H9 (cell line): ENCODE data around the gene MACROD1. TPM values are rescaled to one million over a fixed set of nuclear protein-coding genes. Genes with fewer than 3 reads are reported as not detected.
A peak's percentile ranks its signal among the peaks of the same experiment; 100 is the strongest.

Experiments
- DNase-seq: peaks from one replicate; pipeline ENCODE4 v3.0.0-alpha.2; 2017
- H2AFZ ChIP-seq: one replicate; pipeline ENCODE4 v1.6.1; 2013; ENCODE audit warnings: mild to moderate bottlenecking, low read length, control low read depth, moderate library complexity
- H2AK5ac ChIP-seq: 2 replicates; pipeline ENCODE4 v1.6.1; 2013; ENCODE audit warnings: low read length, control low read depth, mixed read lengths; ENCODE audit not compliant: insufficient read length
- H2BK120ac ChIP-seq: one replicate; pipeline ENCODE4 v1.6.1; 2013; ENCODE audit warnings: low read depth, mild to moderate bottlenecking, low read length, control low read depth, inconsistent platforms; ENCODE audit not compliant: poor library complexity, severe bottlenecking
- H2BK12ac ChIP-seq: 2 replicates; pipeline ENCODE4 v1.6.1; 2013; ENCODE audit warnings: low read length, control low read depth, mixed read lengths, low read depth; ENCODE audit not compliant: insufficient read length
- H2BK15ac ChIP-seq: 2 replicates; pipeline ENCODE4 v1.6.1; 2013; ENCODE audit warnings: low read depth, low read length, control low read depth
- H2BK20ac ChIP-seq: one replicate; pipeline ENCODE4 v1.6.1; 2013; ENCODE audit warnings: low read depth, mild to moderate bottlenecking, low read length, control low read depth, inconsistent platforms; ENCODE audit not compliant: poor library complexity, severe bottlenecking
- H2BK5ac ChIP-seq: 2 replicates; pipeline ENCODE4 v1.6.1; 2013; ENCODE audit warnings: low read length, control low read depth, mixed read lengths; ENCODE audit not compliant: insufficient read length
- H3K14ac ChIP-seq: 2 replicates; pipeline ENCODE4 v1.6.1; 2013; ENCODE audit warnings: low read length, control low read depth; ENCODE audit not compliant: insufficient read depth
- H3K18ac ChIP-seq: 2 replicates; pipeline ENCODE4 v1.6.1; 2013; ENCODE audit warnings: low read depth, mild to moderate bottlenecking, mixed read lengths, low read length, control low read depth; ENCODE audit not compliant: insufficient read length
- H3K23ac ChIP-seq: 2 replicates; pipeline ENCODE4 v1.6.1; 2013; ENCODE audit warnings: low read length, control low read depth, mixed read lengths, low read depth; ENCODE audit not compliant: insufficient read length
- H3K23me2 ChIP-seq: 2 replicates; pipeline ENCODE4 v1.6.1; 2013; ENCODE audit warnings: low read depth, mild to moderate bottlenecking, mixed read lengths, low read length, control low read depth; ENCODE audit not compliant: insufficient read length, poor library complexity, severe bottlenecking
- H3K27ac ChIP-seq: 2 replicates; pipeline ENCODE4 v1.5.1; 2013; ENCODE audit warnings: low read length, control low read depth, mixed read lengths, low read depth; ENCODE audit not compliant: insufficient read length
- H3K27me3 ChIP-seq: 2 replicates; pipeline ENCODE4 v1.6.1; 2013; ENCODE audit warnings: low read length, control low read depth, inconsistent platforms; ENCODE audit not compliant: insufficient read depth
- H3K4ac ChIP-seq: 2 replicates; pipeline ENCODE4 v1.6.1; 2013; ENCODE audit warnings: low read depth, mild to moderate bottlenecking, control low read depth, inconsistent platforms, low read length, moderate library complexity
- H3K4me1 ChIP-seq: 2 replicates; pipeline ENCODE4 v1.6.1; 2013; ENCODE audit warnings: low read length, control low read depth, inconsistent platforms; ENCODE audit not compliant: insufficient read depth
- H3K4me2 ChIP-seq: 2 replicates; pipeline ENCODE4 v1.6.1; 2013; ENCODE audit warnings: low read length, control low read depth, mixed read lengths; ENCODE audit not compliant: insufficient read length, insufficient read depth
- H3K56ac ChIP-seq: 2 replicates; pipeline ENCODE4 v1.6.1; 2013; ENCODE audit warnings: low read depth, mild to moderate bottlenecking, mixed read lengths, low read length, control low read depth; ENCODE audit not compliant: insufficient read length
- H3K79me1 ChIP-seq: 2 replicates; pipeline ENCODE4 v1.6.1; 2013; ENCODE audit warnings: low read depth, mild to moderate bottlenecking, moderate library complexity, low read length, control low read depth, inconsistent platforms; ENCODE audit not compliant: insufficient read depth, poor library complexity, severe bottlenecking
- H3K79me2 ChIP-seq: 2 replicates; pipeline ENCODE4 v1.6.1; 2013; ENCODE audit warnings: low read length, control low read depth, inconsistent platforms; ENCODE audit not compliant: insufficient read depth
- H3K9ac ChIP-seq: 2 replicates; pipeline ENCODE4 v1.6.1; 2013; ENCODE audit warnings: low read length, control low read depth, mixed read lengths; ENCODE audit not compliant: insufficient read length; ENCODE audit errors: extremely low read depth
- H3K9me3 ChIP-seq: one replicate; pipeline ENCODE4 v1.6.1; 2013; ENCODE audit warnings: low read depth, low read length, inconsistent platforms; ENCODE audit not compliant: control insufficient read depth
- H3T11ph ChIP-seq: one replicate; pipeline ENCODE4 v1.6.1; 2013; ENCODE audit warnings: mild to moderate bottlenecking, low read length, control low read depth, inconsistent platforms
- H4K20me1 ChIP-seq: one replicate; pipeline ENCODE4 v1.6.1; 2013; ENCODE audit not compliant: control insufficient read depth, insufficient read length, insufficient read depth
- H4K5ac ChIP-seq: 2 replicates; pipeline ENCODE4 v1.6.1; 2013; ENCODE audit warnings: low read depth, mild to moderate bottlenecking, mixed read lengths, low read length, control low read depth; ENCODE audit not compliant: insufficient read length
- H4K8ac ChIP-seq: replicated peaks from 2 replicates; pipeline ENCODE4 v1.6.1; 2013; ENCODE audit warnings: low read length, control low read depth, mixed read lengths, low read depth; ENCODE audit not compliant: insufficient read length
- H4K91ac ChIP-seq: 2 replicates; pipeline ENCODE4 v1.6.1; 2013; ENCODE audit warnings: low read depth, mild to moderate bottlenecking, moderate library complexity, mixed read lengths, low read length, control low read depth; ENCODE audit not compliant: insufficient read length
- H3K27ac Mint-ChIP-seq, 3 experiments: 2 replicates in 2 of 3; 3 replicates in 1 of 3; pipeline ENCODE4 v1.8.0; 2020 to 2021; ENCODE audit warnings: mixed read lengths in 3 of 3, mild to moderate bottlenecking in 1 of 3, moderate library complexity in 1 of 3
- H3K27me3 Mint-ChIP-seq: 2 replicates; pipeline ENCODE4 v1.8.0; 2021; ENCODE audit warnings: low read depth, mild to moderate bottlenecking, moderate library complexity, mixed read lengths
- H3K36me3 Mint-ChIP-seq, 3 experiments: 2 replicates in 2 of 3; 3 replicates in 1 of 3; pipeline ENCODE4 v1.8.0; 2020 to 2021; ENCODE audit warnings: low read depth in 3 of 3, mixed read lengths in 3 of 3; ENCODE audit not compliant: insufficient read depth in 1 of 3
- H3K4me1 Mint-ChIP-seq, 2 experiments: 2 replicates each; pipeline ENCODE4 v1.8.0; 2020; ENCODE audit warnings: mixed read lengths in 2 of 2
- H3K4me3 Mint-ChIP-seq, 2 experiments: 2 replicates in 1 of 2; 3 replicates in 1 of 2; pipeline ENCODE4 v1.8.0; 2020 to 2021; ENCODE audit warnings: mild to moderate bottlenecking in 2 of 2, mixed read lengths in 2 of 2, moderate library complexity in 1 of 2
- H3K9me3 Mint-ChIP-seq, 2 experiments: 2 replicates in 1 of 2; 3 replicates in 1 of 2; pipeline ENCODE4 v1.8.0; 2020; ENCODE audit warnings: mild to moderate bottlenecking in 2 of 2, mixed read lengths in 2 of 2, moderate library complexity in 1 of 2
- WGBS: extraction: QIAGEN DNeasy Blood & Tissue Kit; methylation state at CpG from one replicate; pipeline ENCODE4 v1.1.7; 2013; ENCODE audit warnings: missing lambda C conversion rate, low lambda C conversion rate, mixed read lengths; ENCODE audit not compliant: insufficient read length; ENCODE audit errors: extremely low coverage; 5-methylcytosine and 5-hydroxymethylcytosine counted together
- total RNA-seq: library from RNA; stranded (reverse); gene quantifications from 2 replicates; pipeline ENCODE4 v1.2.1, GENCODE V29; 2021
- TF ChIP-seq, protein P1 (sequence below): fragments of 200-600 bp; sonication (generic); conservative IDR thresholded peaks from 3 replicates; pipeline ENCODE4 v1.8.0; 2021; ENCODE audit warnings: antibody characterized with exemption, mild to moderate bottlenecking

MACROD1 gene
- total RNA-seq, 1 experiment from 2014 or later = 21.2 TPM

DNA sequence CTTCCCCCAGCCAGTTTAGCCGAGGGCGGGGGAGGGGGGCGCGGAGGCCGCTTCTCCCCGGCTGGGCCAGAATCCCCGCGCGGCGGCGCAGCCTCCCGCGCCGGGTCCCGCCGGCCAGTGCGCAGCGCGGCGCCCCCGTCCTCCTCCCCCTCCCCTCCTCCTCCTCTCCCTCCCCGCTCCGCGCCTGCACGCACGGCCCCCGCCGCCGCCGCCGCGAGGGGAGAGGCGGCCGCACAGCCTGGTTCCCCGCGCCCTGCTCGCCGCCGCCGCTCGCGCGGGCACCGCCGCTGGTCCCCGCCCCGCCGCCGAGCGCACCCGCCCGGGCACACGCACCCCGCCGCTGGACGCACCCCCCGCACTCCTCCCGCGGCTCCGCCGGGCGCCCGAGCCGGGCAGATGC is 130.3 kb downstream of the MACROD1 start, which contains the start of gene FLRT1:
Gene FLRT1, plus strand, starts transcription at position 356 of the 400 bp plus-strand sequence. CDS start 80,337 bp downstream, outside the sequence.
- H3K56ac ChIP-seq = no peak within 1 kb of the TSS
- no peak within 1 kb of the TSS for H2AFZ ChIP-seq
- peaks cover 8% of the 10 kb centered on the region for H3K23me2 ChIP-seq
- H3K27me3 ChIP-seq = peaks cover 48% of the 10 kb centered on the region
- no peak within 1 kb of the TSS for H3K23ac ChIP-seq
- DNase-seq = no peak
- H3T11ph ChIP-seq = no peak within 1 kb of the TSS
- no peak within 1 kb of the TSS for H3K18ac ChIP-seq
- TF ChIP-seq, protein P1, sequence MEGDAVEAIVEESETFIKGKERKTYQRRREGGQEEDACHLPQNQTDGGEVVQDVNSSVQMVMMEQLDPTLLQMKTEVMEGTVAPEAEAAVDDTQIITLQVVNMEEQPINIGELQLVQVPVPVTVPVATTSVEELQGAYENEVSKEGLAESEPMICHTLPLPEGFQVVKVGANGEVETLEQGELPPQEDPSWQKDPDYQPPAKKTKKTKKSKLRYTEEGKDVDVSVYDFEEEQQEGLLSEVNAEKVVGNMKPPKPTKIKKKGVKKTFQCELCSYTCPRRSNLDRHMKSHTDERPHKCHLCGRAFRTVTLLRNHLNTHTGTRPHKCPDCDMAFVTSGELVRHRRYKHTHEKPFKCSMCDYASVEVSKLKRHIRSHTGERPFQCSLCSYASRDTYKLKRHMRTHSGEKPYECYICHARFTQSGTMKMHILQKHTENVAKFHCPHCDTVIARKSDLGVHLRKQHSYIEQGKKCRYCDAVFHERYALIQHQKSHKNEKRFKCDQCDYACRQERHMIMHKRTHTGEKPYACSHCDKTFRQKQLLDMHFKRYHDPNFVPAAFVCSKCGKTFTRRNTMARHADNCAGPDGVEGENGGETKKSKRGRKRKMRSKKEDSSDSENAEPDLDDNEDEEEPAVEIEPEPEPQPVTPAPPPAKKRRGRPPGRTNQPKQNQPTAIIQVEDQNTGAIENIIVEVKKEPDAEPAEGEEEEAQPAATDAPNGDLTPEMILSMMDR = no peak
- WGBS = no CpG with 5 or more reads among the region's 64 CpGs
- Mint-ChIP-seq H3K36me3 (peaks cover 0 to 2% (median 0%) of the 10 kb centered on the region in 3 experiments; a peak in 1 of 7 replicates), H3K4me1 (peaks cover 12 to 15% of the 10 kb centered on the region in 2 experiments), H3K27ac (no peak within 1 kb of the TSS), H3K27me3 (peaks cover 93% of the 10 kb centered on the region), H3K9me3 (no peaks in the 10 kb centered on the region; a peak in 1 of 5 replicates), H3K4me3 (peak within 1 kb of the TSS; percentile 62 to 87)
- peak within 1 kb of the TSS; percentile 30 for H3K4me2 ChIP-seq
- no peak within 1 kb of the TSS for H3K14ac ChIP-seq
- no peak within 1 kb of the TSS for H4K91ac ChIP-seq
- H4K8ac ChIP-seq = no peak within 1 kb of the TSS
- no peak within 1 kb of the TSS for H4K5ac ChIP-seq
- H3K27ac ChIP-seq = no peak within 1 kb of the TSS
- peaks cover 2% of the 10 kb centered on the region for H4K20me1 ChIP-seq
- H2BK15ac ChIP-seq = no peak within 1 kb of the TSS
- H3K4ac ChIP-seq = no peak within 1 kb of the TSS
- H2BK20ac ChIP-seq = no peak within 1 kb of the TSS
- H2AK5ac ChIP-seq = no peak within 1 kb of the TSS
- no peak within 1 kb of the TSS for H2BK5ac ChIP-seq
- H3K79me2 ChIP-seq = no peaks in the 10 kb centered on the region
- no peaks in the 10 kb centered on the region for H3K4me1 ChIP-seq
- no peaks in the 10 kb centered on the region for H3K79me1 ChIP-seq
- no peaks in the 10 kb centered on the region for H3K9me3 ChIP-seq
- no peak within 1 kb of the TSS for H2BK120ac ChIP-seq
- H2BK12ac ChIP-seq = no peak within 1 kb of the TSS
- H3K9ac ChIP-seq = no peak within 1 kb of the TSS
